GM18907 (cell line): ENCODE measurements around the gene MOB3A.

ENCODE experiments used
- ATAC-seq: cut with Tn5 transposase; IDR thresholded peaks from one replicate; pipeline ENCODE4 v1.9.1; 2021; ENCODE audit warnings: mild to moderate bottlenecking, moderate library complexity; ENCODE audit not compliant: unreplicated experiment

MOB3A gene

DNA sequence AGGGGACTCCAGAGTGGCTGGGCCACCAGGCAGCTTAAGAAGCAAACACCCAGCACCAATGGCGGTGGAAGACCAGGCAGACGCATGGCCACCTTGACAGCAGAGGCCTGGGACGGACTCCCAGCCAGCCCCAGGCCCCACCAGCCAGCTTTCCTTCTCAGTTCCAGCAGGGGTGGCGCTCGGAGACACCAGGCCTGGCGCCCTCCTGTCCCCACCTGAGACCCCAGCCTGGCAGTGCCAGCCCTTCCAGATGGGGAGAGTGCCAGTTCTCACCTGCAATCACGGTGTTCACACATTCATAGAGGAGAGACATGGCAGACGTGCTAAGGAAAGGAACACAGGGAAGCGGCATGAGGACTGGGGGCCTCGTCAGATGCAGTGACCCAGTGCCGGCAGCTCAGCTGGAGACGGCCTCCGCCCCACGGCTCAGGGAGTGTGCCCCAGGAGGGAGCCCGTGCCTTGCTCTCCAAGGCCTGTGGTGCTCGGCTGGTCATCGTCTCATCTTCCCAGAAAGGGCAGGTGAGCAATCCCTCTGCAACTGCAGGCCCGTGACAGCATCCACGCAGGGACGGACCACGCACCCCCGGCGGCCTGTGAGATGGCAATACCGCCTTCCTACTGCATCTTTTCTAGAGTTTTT is 30.9 kb upstream of the MOB3A start:
- no peak for ATAC-seq

DNA sequence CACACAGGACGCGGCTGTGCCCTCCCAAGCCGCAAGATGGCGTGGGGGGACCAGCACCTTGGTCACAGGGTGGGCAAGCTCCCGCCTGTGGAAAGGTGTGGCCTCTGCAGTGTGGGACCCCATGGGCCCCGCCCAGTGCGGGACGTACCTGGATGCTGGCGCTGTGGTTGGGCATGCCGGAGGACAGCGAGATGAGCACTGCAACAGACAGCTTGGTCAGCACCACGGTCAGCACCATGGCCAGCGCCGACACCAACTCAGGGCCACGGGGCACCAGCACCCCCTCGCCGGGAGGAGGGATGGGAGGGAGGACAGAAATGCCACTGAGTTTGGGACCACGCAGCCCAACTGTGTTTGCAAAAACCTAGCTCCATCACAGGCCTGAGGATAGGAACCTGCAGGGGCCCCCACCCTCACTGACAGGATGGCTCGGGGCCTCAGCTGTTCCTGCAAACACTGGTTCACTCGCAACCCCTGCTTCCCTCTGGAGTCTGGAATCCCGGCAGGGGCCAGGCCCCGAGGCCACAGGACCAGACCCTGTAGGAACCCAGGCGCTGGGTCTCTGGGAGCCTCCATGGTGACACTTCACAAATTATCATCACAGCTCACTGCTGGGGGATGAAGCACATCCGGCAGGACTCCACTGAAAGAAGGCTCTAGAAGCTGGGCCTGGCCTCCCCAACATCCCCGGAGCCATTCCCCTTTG is 27.7 kb upstream of the MOB3A start:
- no peak for ATAC-seq

- no peak for ATAC-seq
Measured at GRCh38 chr19:2122982-2123381, 26.9 kb upstream of the MOB3A start.

- ATAC-seq: no peak
Measured at GRCh38 chr19:2122251-2122650, 26.1 kb upstream of the MOB3A start.

DNA sequence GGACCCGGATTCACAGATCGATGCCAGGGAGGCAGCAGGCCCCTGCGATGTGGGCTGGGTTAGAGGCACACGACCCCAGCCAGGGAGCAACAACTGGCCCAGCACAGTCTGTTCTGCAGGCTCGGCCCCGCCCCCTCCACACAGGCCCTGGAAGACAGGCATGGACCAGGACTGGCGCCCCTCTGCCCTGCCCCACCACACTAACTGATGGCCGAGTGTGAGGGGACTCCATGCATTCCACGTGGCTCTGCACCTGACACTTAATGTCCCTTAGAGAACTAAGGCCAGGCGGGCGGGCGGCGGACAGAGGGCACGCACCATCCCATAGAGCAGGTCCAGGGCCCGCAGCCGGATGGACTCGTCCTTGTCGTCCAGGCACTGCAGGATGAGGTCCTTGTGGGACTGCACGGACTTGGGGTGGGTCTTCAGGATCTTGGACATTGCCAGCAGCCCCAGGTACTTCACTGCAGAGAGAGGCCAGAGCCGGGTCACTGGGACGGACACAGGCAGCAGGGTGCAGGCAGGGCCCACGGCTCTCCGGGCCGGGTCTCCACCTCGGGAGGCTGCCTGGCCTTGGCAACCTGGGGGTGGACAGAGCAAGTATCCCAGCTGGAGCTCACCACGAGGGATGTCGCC is 25.4 kb upstream of the MOB3A start:
- ATAC-seq: no peak

DNA sequence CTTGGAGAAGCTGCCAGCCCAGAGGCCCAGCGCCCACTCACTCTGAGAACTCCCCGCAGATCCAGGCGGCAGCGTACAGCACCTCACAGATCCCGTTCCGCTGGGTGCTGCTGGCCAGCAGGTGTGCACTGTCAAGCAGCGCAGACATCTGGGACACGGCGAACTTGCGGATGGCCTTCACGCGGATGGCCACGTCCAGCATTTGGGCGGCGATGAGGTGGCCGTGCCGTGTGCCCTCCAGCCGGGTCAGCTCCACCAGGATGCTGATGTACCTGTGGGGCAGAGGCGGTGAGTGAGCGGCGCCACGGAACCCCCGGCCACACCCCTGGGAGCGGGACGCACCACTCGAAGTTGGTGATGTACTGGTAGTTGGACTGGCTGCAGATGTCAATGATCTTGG is 24.7 kb upstream of the MOB3A start:
- no peak for ATAC-seq

DNA sequence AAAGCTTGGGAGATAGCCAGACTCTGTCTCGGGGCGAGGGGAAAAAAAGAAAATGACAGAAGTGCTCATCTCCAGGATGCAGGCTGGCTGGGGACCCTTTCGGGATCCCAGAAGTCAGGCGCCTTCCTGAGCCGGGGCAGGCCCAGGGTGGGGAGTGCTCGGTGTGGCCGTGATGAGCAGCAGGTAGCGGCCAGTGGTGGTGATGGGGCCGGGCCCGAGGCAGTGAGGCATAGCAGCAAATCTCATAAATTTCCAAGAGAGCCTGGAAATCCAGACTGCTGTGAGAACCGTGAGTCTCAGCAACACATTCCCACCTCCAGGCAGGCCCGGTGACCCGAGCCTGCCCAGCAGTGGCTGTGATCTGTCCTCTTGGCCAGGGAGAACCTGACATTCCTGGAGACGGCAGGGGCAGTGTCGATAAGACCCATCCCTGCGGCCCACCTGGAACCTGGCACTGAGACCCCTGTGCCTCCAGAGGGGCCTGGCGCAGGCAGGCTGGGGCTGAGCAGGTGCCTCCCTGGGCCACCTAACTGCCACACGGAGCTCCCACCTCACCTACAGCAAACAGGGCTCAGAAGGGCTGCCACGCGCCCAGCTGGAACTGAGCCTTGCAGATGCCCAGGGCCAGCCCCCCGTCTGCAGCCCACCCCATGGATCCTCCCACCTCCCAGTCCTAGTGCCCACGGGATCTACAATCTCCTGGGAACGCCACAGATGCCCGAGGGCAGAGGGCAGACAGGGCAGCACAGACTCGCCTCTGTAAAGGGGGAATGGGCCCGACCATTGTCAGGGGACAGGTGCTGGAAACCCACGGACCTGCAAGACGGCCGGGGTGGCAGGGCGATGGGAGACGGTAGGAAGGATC is 24.0 kb upstream of the MOB3A start:
- no peak for ATAC-seq

GRCh38 chr19:2118438-2118837 is 22.3 kb upstream of the MOB3A start:
- ATAC-seq: no peak

- no peak for ATAC-seq
Measured at GRCh38 chr19:2117215-2117960, 21.3 kb upstream of the MOB3A start.

- ATAC-seq: no peak
Measured at GRCh38 chr19:2116507-2116906, 20.4 kb upstream of the MOB3A start.

GRCh38 chr19:2115911-2116426 is 19.8 kb upstream of the MOB3A start:
- ATAC-seq: no peak

DNA sequence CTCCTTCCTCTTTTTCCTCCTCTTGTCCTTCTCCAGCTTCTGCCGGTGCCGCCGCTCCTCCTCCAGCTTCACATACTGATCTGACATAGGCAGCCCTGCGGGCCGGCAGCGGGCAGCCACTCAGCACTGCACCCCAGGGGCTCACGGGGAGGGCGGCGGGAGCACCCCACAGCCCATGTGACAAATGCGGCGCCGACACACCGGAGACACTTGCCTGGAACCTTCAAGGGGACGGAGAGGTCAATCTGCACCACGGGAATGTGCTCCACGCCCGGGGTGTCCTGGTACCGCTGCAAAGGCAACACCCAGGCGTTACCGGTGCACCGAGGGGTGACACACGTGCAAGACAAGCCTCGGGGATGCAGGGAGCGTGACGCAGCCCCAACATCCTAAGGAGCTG is 19.2 kb upstream of the MOB3A start:
- ATAC-seq: no peak

DNA sequence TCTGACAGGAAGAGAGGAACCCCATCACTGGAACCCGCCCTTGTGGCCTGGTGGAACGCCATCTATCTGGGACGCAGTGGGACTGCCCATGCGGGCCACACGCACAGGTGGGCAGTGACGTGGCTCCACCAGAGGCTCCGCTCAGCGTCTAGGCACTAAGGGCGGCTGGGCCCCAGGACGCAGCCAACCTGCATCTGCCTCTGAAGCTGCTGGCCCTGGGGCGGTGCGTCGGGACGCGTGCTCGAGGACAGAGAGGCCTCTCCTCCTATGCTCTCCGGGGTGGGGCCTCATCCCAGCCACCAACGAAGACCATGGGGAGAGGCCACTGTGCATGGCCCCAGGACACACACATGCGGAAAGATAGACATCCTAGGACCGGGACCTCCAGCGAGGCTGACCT is 18.7 kb upstream of the MOB3A start:
- ATAC-seq: no peak

- no peak for ATAC-seq
Measured at GRCh38 chr19:2114218-2114617, 18.1 kb upstream of the MOB3A start.

DNA sequence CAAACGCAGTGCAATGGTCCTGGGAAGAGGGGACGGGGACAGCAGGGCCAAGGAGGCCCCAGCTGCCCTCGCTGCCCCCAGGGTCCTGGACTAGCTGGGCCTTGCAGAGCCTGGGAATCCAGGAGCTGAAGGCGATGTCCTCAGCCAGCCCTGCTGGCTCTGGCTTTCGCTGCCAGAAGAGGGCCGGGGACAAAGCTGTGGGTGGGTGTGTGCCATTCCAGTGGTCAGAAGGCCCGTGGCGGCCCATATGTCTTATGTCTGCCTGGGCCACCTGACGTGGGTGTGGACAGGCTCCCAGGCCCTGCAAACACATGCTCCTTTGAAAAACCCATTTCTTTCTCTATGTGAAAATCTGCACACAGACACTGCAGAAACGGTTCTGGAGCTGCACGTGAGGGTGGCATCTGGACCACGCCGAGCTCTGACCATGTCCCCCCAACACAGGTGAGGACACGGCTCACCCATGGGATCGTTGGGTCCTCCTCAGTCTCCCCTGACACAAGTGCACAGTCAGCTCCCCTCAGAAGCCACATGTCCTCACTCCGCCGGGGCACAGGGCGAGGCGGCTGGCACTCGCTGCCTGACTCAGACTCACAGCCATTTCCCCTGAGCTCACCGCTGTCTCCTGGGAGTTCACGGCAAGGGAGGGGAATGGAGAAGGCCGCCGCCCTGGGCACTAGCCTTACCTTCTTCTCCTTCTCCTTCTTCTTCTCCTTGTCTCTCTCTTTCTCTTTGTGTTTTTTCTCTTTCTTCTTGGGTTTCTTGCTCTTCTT is 17.5 kb upstream of the MOB3A start:
- ATAC-seq: no peak

GRCh38 chr19:2112516-2113320 is 16.6 kb upstream of the MOB3A start:
- no peak for ATAC-seq

DNA sequence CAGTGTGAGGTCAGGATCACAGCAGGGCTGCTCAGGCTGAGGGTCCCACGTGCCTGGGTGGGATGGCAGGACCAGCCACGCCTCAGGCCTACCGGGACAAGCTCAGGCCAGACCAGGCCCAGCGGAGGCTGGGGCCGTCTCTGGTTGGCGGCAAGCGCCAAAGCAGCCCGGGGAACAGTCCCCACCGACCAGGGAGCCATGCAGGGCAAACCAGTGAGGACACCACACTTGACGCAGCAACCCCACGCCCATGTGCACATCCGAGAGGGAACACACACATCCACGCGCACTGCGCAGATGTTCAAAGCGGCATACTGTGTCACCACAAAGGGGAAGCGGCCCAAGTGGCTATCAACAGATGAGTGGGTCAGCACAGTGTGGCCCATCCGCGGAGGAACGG is 15.8 kb upstream of the MOB3A start:
- ATAC-seq: no peak

DNA sequence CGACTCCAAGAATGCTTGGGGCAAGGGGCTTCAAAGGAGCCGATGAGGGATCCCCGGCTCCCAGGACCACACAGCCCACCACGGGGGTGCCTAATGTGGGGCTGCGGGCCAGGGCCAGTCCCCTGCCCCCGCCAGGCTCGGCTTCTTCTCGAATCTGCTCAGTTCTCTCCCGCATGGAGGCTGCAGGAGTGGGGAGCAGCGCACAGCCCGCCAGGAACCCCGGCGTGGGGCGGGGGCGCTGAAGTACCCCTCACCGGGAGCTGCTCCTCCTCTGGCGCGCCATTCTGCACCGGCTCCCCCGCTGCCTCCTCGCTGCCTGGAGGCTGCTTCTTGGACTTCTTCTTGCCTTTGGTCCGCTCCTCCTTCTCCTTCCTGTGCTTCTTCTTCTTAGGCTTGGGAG is 15.3 kb upstream of the MOB3A start:
- ATAC-seq: no peak

DNA sequence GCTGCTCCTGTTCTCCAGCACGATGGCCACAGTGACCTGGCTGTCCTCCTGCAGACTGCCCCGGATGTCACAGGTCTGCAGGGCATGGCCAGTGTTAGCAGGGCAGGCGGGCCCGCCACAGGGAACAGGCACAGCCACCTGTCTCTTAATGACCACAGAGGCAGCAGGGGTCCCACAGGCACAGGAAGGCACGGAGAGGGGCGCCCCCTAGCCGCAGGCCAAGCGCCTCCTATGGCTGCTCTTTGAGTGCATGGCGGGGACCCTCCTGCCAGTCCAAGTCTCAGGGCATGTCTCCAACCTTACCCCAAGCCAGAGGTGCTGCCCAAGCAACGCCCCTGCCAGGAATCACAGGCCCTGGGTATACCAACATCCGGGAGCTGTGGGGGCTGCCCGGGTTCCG is 14.7 kb upstream of the MOB3A start:
- ATAC-seq: no peak
